Left ventricle myocardium inferior (tissue), 1 donor: Measurements from ENCODE around the gene EPHA10. TPM values are rescaled to one million over a fixed set of nuclear protein-coding genes. Genes with fewer than 3 reads are reported as not detected.
A peak's percentile ranks its signal among the peaks of the same experiment; 100 is the strongest.

Experiments used
- DNase-seq: peaks from one replicate; pipeline ENCODE4 v3.0.0-alpha.2; 2020
- H3K27ac ChIP-seq: fragments of 200-600 bp; replicated peaks from 2 replicates; pipeline ENCODE4 v1.8.0; 2021
- H3K27me3 ChIP-seq: fragments of 200-600 bp; 2 replicates; pipeline ENCODE4 v1.8.0; 2021; ENCODE audit warnings: low read depth
- H3K36me3 ChIP-seq: fragments of 200-600 bp; 2 replicates; pipeline ENCODE4 v1.8.0; 2021
- H3K4me1 ChIP-seq: fragments of 200-600 bp; 2 replicates; pipeline ENCODE4 v1.8.0; 2021
- H3K4me3 ChIP-seq: fragments of 200-600 bp; 2 replicates; pipeline ENCODE4 v1.8.0; 2021; ENCODE audit warnings: mild to moderate bottlenecking, moderate library complexity
- H3K9me3 ChIP-seq: fragments of 200-600 bp; replicated peaks from 2 replicates; pipeline ENCODE4 v1.8.0; 2021
- CTCF ChIP-seq: fragments of 200-600 bp; IDR thresholded peaks from 2 replicates; pipeline ENCODE4 v1.8.0; 2021; ENCODE audit warnings: antibody characterized with exemption, mild to moderate bottlenecking, borderline replicate concordance
- intact Hi-C: fragments of 100-400 bp; cut with micrococcal nuclease; formaldehyde crosslinking; loops from one replicate; pipeline ENCODE4 v1.11.0; 2022
- total RNA-seq: library from RNA; stranded (reverse); fragmentation: NEBNext Ultra II Directional; extraction: Animal tissue kit (Norgen Biotek cat#: 25700); gene quantifications from one replicate; pipeline ENCODE4 v1.2.1, GENCODE V29; 2021
- donor health status: DM: no; HTN: yes; CAD: no; lungs with severe emphysema.

The EPHA10 gene
- total RNA-seq, 1 donor from 2014 or later, result 0.14 TPM

- Histone ChIP-seq H3K27me3 (no peaks in the 10 kb centered on the region), H3K4me1 (peaks cover 50% of the 10 kb centered on the region), H3K27ac (peak overlapping the region; percentile 98), H3K9me3 (no peaks in the 10 kb centered on the region), H3K36me3 (peaks cover 31% of the 10 kb centered on the region), H3K4me3 (peak overlapping the region; percentile 88)
- DNase-seq, result peak; percentile 63
- TF ChIP-seq CTCF, result no peak
- intact Hi-C loops, result no loop called here
Observed at GRCh38 chr1:37808369-37809319, 43.7 kb upstream of the EPHA10 start.

- no peak for TF ChIP-seq CTCF
- Histone ChIP-seq H3K27ac (peak within 1 kb of the TSS; percentile 98), H3K9me3 (no peaks in the 10 kb centered on the region), H3K27me3 (no peaks in the 10 kb centered on the region), H3K36me3 (peaks cover 40% of the 10 kb centered on the region), H3K4me3 (peak within 1 kb of the TSS; percentile 88), H3K4me1 (peaks cover 50% of the 10 kb centered on the region)
- intact Hi-C loops, result no loop called here
- DNase-seq, result peak; percentile 96
Observed at GRCh38 chr1:37807555-37808368, 42.8 kb upstream of the EPHA10 start, which contains the start of the genes C1orf122 and YRDC. Gene C1orf122, plus strand, starts transcription at chr1:37807790. Its CDS starts 615 bp downstream, at chr1:37808405. Gene YRDC, minus strand, starts transcription at chr1:37808208. Its CDS starts 28 bp downstream, at chr1:37808180.

- no peak for DNase-seq
- Histone ChIP-seq H3K4me3 (peak overlapping the region; percentile 88), H3K36me3 (peaks cover 46% of the 10 kb centered on the region), H3K9me3 (no peaks in the 10 kb centered on the region), H3K27ac (peak overlapping the region; percentile 98), H3K27me3 (no peaks in the 10 kb centered on the region), H3K4me1 (peaks cover 50% of the 10 kb centered on the region)
- intact Hi-C loops, result no loop called here
- TF ChIP-seq CTCF, result no peak
Observed at GRCh38 chr1:37807220-37807554, 42.3 kb upstream of the EPHA10 start.

GRCh38 chr1:37802439-37802838, 37.5 kb upstream of the EPHA10 start:
- H3K4me3 ChIP-seq, result no peak overlapping the region
- no peak for TF ChIP-seq CTCF
- intact Hi-C loops, result no loop called here
- peaks cover 52% of the 10 kb centered on the region for H3K36me3 ChIP-seq
- H3K27ac ChIP-seq, result no peak overlapping the region
- H3K4me1 ChIP-seq, result peaks cover 15% of the 10 kb centered on the region
- no peak for DNase-seq
- no peaks in the 10 kb centered on the region for H3K9me3 ChIP-seq
- no peaks in the 10 kb centered on the region for H3K27me3 ChIP-seq

- H3K4me1 ChIP-seq, result peaks cover 23% of the 10 kb centered on the region
- H3K4me3 ChIP-seq, result no peak overlapping the region
- H3K36me3 ChIP-seq, result peaks cover 14% of the 10 kb centered on the region
- no peaks in the 10 kb centered on the region for H3K27me3 ChIP-seq
- no peak overlapping the region for H3K27ac ChIP-seq
- intact Hi-C loops, result no loop called here
- no peaks in the 10 kb centered on the region for H3K9me3 ChIP-seq
- no peak for DNase-seq
- no peak for TF ChIP-seq CTCF
Observed at GRCh38 chr1:37797750-37798345, 32.9 kb upstream of the EPHA10 start.
